Measurements from ENCODE around the gene LIG1. TPM values are rescaled to one million over a fixed set of nuclear protein-coding genes. Genes with fewer than 3 reads are reported as not detected.

LIG1 gene
- total and polyA plus RNA-seq, 12 donors = 1.8 to 9.9 (median 4.0) TPM

- Histone ChIP-seq H3K36me3 (peaks cover 0 to 32% (median 0%) of the 10 kb centered on the region in 9 donors), H3K4me3 (no peak overlapping the region), H3K9me3 (peaks cover 0 to 21% (median 13%) of the 10 kb centered on the region in 11 donors), H3K4me1 (no peaks in the 10 kb centered on the region), H3K27me3 (no peaks in the 10 kb centered on the region), H3K27ac (no peak overlapping the region)
- no peak for ATAC-seq
- WGBS, 2 donors = 92 to 94% methylated on average over 5 of the region's 5 CpGs
- no peak for DNase-seq
- TF ChIP-seq CTCF (IDR thresholded peaks at IDR 0.05) = no peak
- intact Hi-C loops (cut with DNase I) = no loop called here
These were observed 11.4 kb upstream of the LIG1 start for GRCh38 chr19:48181505-48181904.

GRCh38 chr19:48176226-48176625 lies 6.1 kb upstream of the LIG1 start:
- intact Hi-C loops (cut with DNase I) = no loop called here
- Histone ChIP-seq H3K36me3 (peaks cover 0 to 61% (median 8%) of the 10 kb centered on the region in 9 donors), H3K27ac (no peak overlapping the region), H3K4me1 (peaks cover 0 to 5% (median 4%) of the 10 kb centered on the region in 9 donors), H3K27me3 (no peaks in the 10 kb centered on the region), H3K9me3 (peaks cover 0 to 9% (median 2%) of the 10 kb centered on the region in 11 donors), H3K4me3 (no peak overlapping the region)
- WGBS, 2 donors = 86 to 99% methylated on average over 3 of the region's 3 CpGs
- DNase-seq (no peak), ATAC-seq (no peak)
- TF ChIP-seq CTCF (IDR thresholded peaks at IDR 0.05) = no peak

GRCh38 chr19:48175578-48175977 lies 5.4 kb upstream of the LIG1 start:
- DNase-seq (no peak), ATAC-seq (no peak)
- H3K27ac ChIP-seq = no peak overlapping the region
- no peak for TF ChIP-seq CTCF (IDR thresholded peaks at IDR 0.05)
- H3K9me3 ChIP-seq = peaks cover 0 to 3% (median 0%) of the 10 kb centered on the region in 11 donors
- peaks cover 0 to 61% (median 8%) of the 10 kb centered on the region in 9 donors for H3K36me3 ChIP-seq
- intact Hi-C loops (cut with DNase I) = no loop called here
- H3K27me3 ChIP-seq = no peaks in the 10 kb centered on the region
- H3K4me1 ChIP-seq = peaks cover 0 to 11% (median 7%) of the 10 kb centered on the region in 9 donors
- 87% methylated on average over 10 of the region's 10 CpGs for WGBS, 2 donors
- H3K4me3 ChIP-seq = no peak overlapping the region

GRCh38 chr19:48174445-48175030 lies 4.4 kb upstream of the LIG1 start:
- no peaks in the 10 kb centered on the region for H3K27me3 ChIP-seq
- no peak overlapping the region for H3K27ac ChIP-seq
- H3K4me3 ChIP-seq = no peak overlapping the region
- ATAC-seq = no peak
- peaks cover 0 to 11% (median 7%) of the 10 kb centered on the region in 9 donors for H3K4me1 ChIP-seq
- intact Hi-C loops (cut with DNase I) = loop anchor here in 1 of 10 donors (5.0 kb wide), 1 partner anchor 83 kb away; the partner anchor contains the start of gene CARD8
- peaks cover 0 to 51% (median 8%) of the 10 kb centered on the region in 9 donors for H3K36me3 ChIP-seq
- DNase-seq = no peak
- TF ChIP-seq CTCF (IDR thresholded peaks at IDR 0.05) = no peak
- H3K9me3 ChIP-seq = no peaks in the 10 kb centered on the region
- 82 to 91% methylated on average over 6 of the region's 6 CpGs for WGBS, 2 donors
